Neural progenitor cell (in vitro differentiated cells): ENCODE data around the gene PGPEP1. TPM values are rescaled to one million over a fixed set of nuclear protein-coding genes. Genes with fewer than 3 reads are reported as not detected.

Experiments used
- DNase-seq: peaks from one replicate; pipeline ENCODE4 v3.0.0-alpha.2; 2016; ENCODE audit warnings: low spot score
- H2AFZ ChIP-seq: fragments of 200-600 bp; sonication (generic); replicated peaks from 2 replicates; pipeline ENCODE4 v1.6.1; 2016; ENCODE audit warnings: antibody characterized with exemption
- H3F3A ChIP-seq: fragments of 200-600 bp; sonication (generic); 2 replicates; pipeline ENCODE4 v1.6.1; 2016; ENCODE audit warnings: antibody characterized with exemption, low read depth
- H3K27ac ChIP-seq: fragments of 200-600 bp; sonication (generic); 2 replicates; pipeline ENCODE4 v1.5.1; 2016; ENCODE audit warnings: mild to moderate bottlenecking
- H3K27me3 ChIP-seq: fragments of 200-600 bp; sonication (generic); 2 replicates; pipeline ENCODE4 v1.6.1; 2016; ENCODE audit warnings: mild to moderate bottlenecking, moderate library complexity
- H3K36me3 ChIP-seq: fragments of 200-600 bp; sonication (generic); 2 replicates; pipeline ENCODE4 v1.5.1; 2016
- H3K4me1 ChIP-seq: fragments of 200-600 bp; sonication (generic); 2 replicates; pipeline ENCODE4 v1.6.1; 2016; ENCODE audit warnings: mixed run types
- H3K4me2 ChIP-seq: fragments of 200-600 bp; sonication (generic); 2 replicates; pipeline ENCODE4 v1.6.1; 2016
- H3K4me3 ChIP-seq: fragments of 200-600 bp; sonication (generic); 2 replicates; pipeline ENCODE4 v1.5.1; 2016
- H3K79me2 ChIP-seq: fragments of 200-600 bp; sonication (generic); 2 replicates; pipeline ENCODE4 v1.6.1; 2016; ENCODE audit warnings: low read depth
- H3K9ac ChIP-seq: fragments of 200-600 bp; sonication (generic); 2 replicates; pipeline ENCODE4 v1.6.1; 2016
- H3K9me3 ChIP-seq: fragments of 200-600 bp; sonication (generic); 2 replicates; pipeline ENCODE4 v1.5.1; 2016; ENCODE audit warnings: low read depth
- H4K20me1 ChIP-seq: fragments of 200-600 bp; sonication (generic); 2 replicates; pipeline ENCODE4 v1.6.1; 2016; ENCODE audit warnings: low read depth
- H3K27ac Mint-ChIP-seq: 3 replicates; pipeline ENCODE4 v1.8.0; 2021; ENCODE audit warnings: mixed read lengths
- H3K27me3 Mint-ChIP-seq: 2 replicates; pipeline ENCODE4 v1.8.0; 2022; ENCODE audit warnings: low read depth, mild to moderate bottlenecking, inconsistent platforms, moderate library complexity, mixed read lengths; ENCODE audit not compliant: insufficient read depth
- H3K36me3 Mint-ChIP-seq: 3 replicates; pipeline ENCODE4 v1.8.0; 2021; ENCODE audit warnings: mixed read lengths
- H3K4me1 Mint-ChIP-seq: 3 replicates; pipeline ENCODE4 v1.8.0; 2021; ENCODE audit warnings: mixed read lengths
- H3K4me3 Mint-ChIP-seq: 3 replicates; pipeline ENCODE4 v1.8.0; 2021; ENCODE audit warnings: mild to moderate bottlenecking, moderate library complexity, mixed read lengths
- H3K9me3 Mint-ChIP-seq: 3 replicates; pipeline ENCODE4 v1.8.0; 2020; ENCODE audit warnings: mixed read lengths
- EZH2 ChIP-seq: fragments of 200-600 bp; sonication (generic); IDR thresholded peaks from 2 replicates; pipeline ENCODE4 v1.6.1; 2017; ENCODE audit warnings: antibody characterized with exemption, mild to moderate bottlenecking, moderate library complexity
- EZH2phosphoT487 ChIP-seq: fragments of 200-600 bp; sonication (generic); IDR thresholded peaks from 2 replicates; pipeline ENCODE4 v1.6.1; 2017; ENCODE audit warnings: antibody characterized with exemption
- total RNA-seq: library from RNA; depleted of rRNA; stranded (reverse); fragments of >200 nt; gene quantifications from 2 replicates; pipeline ENCODE4 v1.2.3, GENCODE V29; 2015; ENCODE audit warnings: low replicate concordance
- TF ChIP-seq, protein P1 (sequence below): fragments of 200-600 bp; sonication (generic); IDR thresholded peaks from 2 replicates; pipeline ENCODE4 v1.5.1; 2017; ENCODE audit warnings: antibody characterized with exemption, mild to moderate bottlenecking

PGPEP1 gene
- total RNA-seq, 1 donor from 2014 or later = 2.1 TPM

DNA sequence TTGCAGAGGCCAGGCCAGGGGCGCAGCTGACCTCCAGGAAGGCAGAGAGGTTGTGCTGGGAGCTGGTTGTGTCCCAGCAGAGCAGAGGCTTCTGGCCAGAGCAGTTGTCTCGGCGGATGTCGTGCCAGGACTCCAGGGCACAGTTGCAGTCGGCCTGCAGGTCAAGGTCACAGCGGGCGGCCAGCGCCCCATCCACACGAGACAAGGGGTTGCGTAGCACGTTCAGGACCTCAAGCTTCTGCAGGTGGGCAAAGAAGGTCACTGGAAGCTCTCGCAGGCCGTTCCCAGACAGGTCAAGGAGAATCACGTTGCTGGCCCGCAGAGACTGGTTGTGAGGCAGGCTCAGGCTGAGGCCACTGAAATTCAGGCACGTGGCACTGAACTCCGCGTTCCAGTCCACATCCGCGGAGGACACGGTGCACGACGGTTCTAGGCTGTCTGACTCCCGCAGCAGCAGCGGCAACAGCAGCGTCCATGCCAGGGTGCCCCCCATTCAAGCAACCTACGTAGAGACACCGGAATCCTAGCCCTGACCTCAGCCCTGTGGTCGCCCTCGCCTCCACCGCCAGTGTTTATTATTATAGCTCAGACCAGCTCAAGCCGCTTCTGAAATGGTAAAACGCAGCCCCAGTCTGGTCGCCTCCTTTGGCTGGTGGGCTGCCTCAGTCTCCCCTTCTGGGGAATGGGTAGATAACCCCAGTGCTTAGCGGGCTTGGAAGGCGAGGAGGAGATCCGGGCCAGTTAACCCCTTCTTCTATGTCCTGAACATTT is 56.3 kb downstream of the PGPEP1 start:
- H4K20me1 ChIP-seq = no peaks in the 10 kb centered on the region
- Mint-ChIP-seq H3K4me1 (peaks cover 14% of the 10 kb centered on the region), H3K36me3 (no peaks in the 10 kb centered on the region), H3K27me3 (peaks cover 8% of the 10 kb centered on the region), H3K9me3 (no peaks in the 10 kb centered on the region), H3K4me3 (no peak overlapping the region), H3K27ac (no peak overlapping the region)
- H3K27ac ChIP-seq = no peak overlapping the region
- H3K27me3 ChIP-seq = peaks cover 5% of the 10 kb centered on the region
- H2AFZ ChIP-seq = peak overlapping the region; percentile 72
- H3K4me3 ChIP-seq = no peak overlapping the region
- H3K79me2 ChIP-seq = no peaks in the 10 kb centered on the region
- peak overlapping the region; percentile 73 for H3K4me2 ChIP-seq
- no peak for DNase-seq
- H3F3A ChIP-seq = peaks cover 3% of the 10 kb centered on the region
- H3K9ac ChIP-seq = no peak overlapping the region
- H3K9me3 ChIP-seq = no peaks in the 10 kb centered on the region
- TF ChIP-seq, protein P1, sequence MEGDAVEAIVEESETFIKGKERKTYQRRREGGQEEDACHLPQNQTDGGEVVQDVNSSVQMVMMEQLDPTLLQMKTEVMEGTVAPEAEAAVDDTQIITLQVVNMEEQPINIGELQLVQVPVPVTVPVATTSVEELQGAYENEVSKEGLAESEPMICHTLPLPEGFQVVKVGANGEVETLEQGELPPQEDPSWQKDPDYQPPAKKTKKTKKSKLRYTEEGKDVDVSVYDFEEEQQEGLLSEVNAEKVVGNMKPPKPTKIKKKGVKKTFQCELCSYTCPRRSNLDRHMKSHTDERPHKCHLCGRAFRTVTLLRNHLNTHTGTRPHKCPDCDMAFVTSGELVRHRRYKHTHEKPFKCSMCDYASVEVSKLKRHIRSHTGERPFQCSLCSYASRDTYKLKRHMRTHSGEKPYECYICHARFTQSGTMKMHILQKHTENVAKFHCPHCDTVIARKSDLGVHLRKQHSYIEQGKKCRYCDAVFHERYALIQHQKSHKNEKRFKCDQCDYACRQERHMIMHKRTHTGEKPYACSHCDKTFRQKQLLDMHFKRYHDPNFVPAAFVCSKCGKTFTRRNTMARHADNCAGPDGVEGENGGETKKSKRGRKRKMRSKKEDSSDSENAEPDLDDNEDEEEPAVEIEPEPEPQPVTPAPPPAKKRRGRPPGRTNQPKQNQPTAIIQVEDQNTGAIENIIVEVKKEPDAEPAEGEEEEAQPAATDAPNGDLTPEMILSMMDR = no peak
- peaks cover 6% of the 10 kb centered on the region for H3K4me1 ChIP-seq
- H3K36me3 ChIP-seq = no peaks in the 10 kb centered on the region

DNA sequence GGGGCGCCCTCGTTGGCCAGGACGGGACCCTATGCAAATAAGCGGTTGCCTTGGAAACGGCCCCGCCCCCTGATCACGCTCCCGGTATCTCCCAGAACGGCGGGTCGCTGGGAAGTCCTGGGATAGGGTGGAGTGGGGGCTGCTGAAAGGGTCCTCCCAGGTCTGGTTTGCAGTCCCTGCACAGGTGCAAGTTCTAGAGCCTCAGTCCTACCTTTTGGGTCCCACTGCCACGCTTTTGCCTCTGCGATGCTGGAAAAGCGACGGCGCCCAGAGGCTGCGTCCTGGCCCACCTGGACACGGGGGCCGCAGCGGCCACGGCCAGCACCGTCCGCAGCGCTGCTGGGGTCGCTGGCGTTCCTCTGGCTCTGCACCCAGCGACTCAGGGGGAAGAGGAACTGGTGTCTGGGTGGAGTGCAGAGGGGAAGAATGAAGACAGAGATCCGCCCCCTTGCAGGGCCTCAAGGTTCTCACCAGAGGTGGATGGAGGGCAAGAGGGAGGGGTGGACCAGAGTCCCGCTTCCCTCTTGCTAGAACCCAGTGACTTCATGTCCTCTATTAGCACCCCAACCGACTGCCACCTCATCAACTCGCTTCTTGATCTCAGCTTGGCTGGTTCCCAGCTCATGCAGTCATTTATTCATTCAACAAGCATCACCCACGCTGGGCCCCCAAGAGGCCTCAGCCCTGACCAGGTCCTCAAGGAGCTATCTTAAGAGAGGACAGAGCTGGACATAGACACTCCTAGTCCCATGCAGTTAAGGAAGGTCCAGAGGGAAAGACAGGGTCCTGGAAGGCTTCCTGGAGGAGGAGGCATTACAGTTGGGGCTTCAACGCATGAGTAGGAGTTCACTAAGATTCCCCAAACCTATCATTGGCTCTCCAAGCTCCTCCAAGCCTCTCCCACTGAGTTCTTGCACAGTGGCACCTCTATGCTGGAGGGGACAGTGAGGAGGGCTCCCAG is 57.1 kb downstream of the PGPEP1 start, which contains the start of gene LRRC25:
Gene LRRC25, minus strand, starts transcription at position 381 of the 961 bp plus-strand sequence. CDS start 659 bp downstream, outside the sequence.
- Histone ChIP-seq H3K27ac (no peak within 1 kb of the TSS), H2AFZ (peak within 1 kb of the TSS; percentile 72), H4K20me1 (no peaks in the 10 kb centered on the region), H3K9me3 (no peaks in the 10 kb centered on the region), H3K9ac (no peak within 1 kb of the TSS), H3F3A (peaks cover 3% of the 10 kb centered on the region), H3K36me3 (no peaks in the 10 kb centered on the region), H3K27me3 (peaks cover 5% of the 10 kb centered on the region), H3K79me2 (no peaks in the 10 kb centered on the region), H3K4me3 (peak within 1 kb of the TSS; percentile 20), H3K4me2 (peak within 1 kb of the TSS; percentile 73), H3K4me1 (peaks cover 6% of the 10 kb centered on the region)
- peak; percentile 91 for DNase-seq
- Mint-ChIP-seq H3K9me3 (no peaks in the 10 kb centered on the region), H3K4me1 (peaks cover 20% of the 10 kb centered on the region), H3K27ac (peak within 1 kb of the TSS; percentile 83), H3K4me3 (peak within 1 kb of the TSS; percentile 62), H3K36me3 (no peaks in the 10 kb centered on the region), H3K27me3 (peaks cover 7% of the 10 kb centered on the region)
- TF ChIP-seq EZH2phosphoT487 (no peak), EZH2 (no peak)
- TF ChIP-seq, protein P1 = no peak

DNA sequence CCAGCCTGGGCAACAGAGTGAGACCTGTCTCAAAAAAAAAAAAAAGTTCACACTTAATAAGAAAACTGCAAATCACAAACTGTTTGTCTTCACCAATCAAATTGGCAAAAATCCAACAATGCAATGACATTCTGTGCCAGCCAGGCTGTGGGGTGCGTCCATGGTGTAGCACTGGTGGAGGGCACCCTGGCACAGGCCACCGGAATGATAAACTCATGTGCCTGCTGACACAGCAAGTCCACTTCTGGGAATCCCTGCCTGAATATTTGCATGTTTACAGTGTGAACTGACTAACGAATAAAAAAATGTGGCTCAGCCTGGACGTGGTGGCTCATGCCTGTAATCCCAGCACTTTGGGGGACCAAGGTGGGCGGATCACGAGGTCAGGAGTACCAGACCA is 58.6 kb downstream of the PGPEP1 start:
- Mint-ChIP-seq H3K4me1 (peaks cover 28% of the 10 kb centered on the region), H3K9me3 (no peaks in the 10 kb centered on the region), H3K27ac (no peak overlapping the region), H3K4me3 (no peak overlapping the region), H3K36me3 (no peaks in the 10 kb centered on the region), H3K27me3 (peaks cover 9% of the 10 kb centered on the region)
- Histone ChIP-seq H3K27me3 (peaks cover 5% of the 10 kb centered on the region), H3K4me2 (no peak overlapping the region), H2AFZ (no peak overlapping the region), H3K36me3 (no peaks in the 10 kb centered on the region), H3K9me3 (no peaks in the 10 kb centered on the region), H3F3A (peaks cover 3% of the 10 kb centered on the region), H3K9ac (no peak overlapping the region), H3K27ac (no peak overlapping the region), H4K20me1 (no peaks in the 10 kb centered on the region), H3K4me1 (peaks cover 6% of the 10 kb centered on the region), H3K4me3 (no peak overlapping the region), H3K79me2 (no peaks in the 10 kb centered on the region)
- DNase-seq = no peak
- TF ChIP-seq EZH2 (no peak), EZH2phosphoT487 (no peak)
- TF ChIP-seq, protein P1 = no peak
